ENCODE results near the gene ING3.
"Not testable (repeated sequence)": the region's sequence is repeated elsewhere in the genome, so short reads cannot be mapped to it uniquely, and the experiment has no call there.

ING3 gene

GRCh38 chr7:120951309-120951699 is 727 bp downstream of the ING3 start:
- DNase-seq (ENCODE audit: low spot score), result no peak

- no peak for DNase-seq (ENCODE audit: low spot score)
Observed at GRCh38 chr7:120951826-120952225, 1.2 kb downstream of the ING3 start.

GRCh38 chr7:120955577-120956149 is 5.1 kb downstream of the ING3 start:
- no peak for DNase-seq (ENCODE audit: low spot score)

GRCh38 chr7:120959929-120960484 is 9.4 kb downstream of the ING3 start:
- DNase-seq (ENCODE audit: low spot score), result no peak

- no peak for DNase-seq (ENCODE audit: low spot score)
Observed at GRCh38 chr7:120960714-120961113, 10.1 kb downstream of the ING3 start.

GRCh38 chr7:120961638-120962173 is 11.1 kb downstream of the ING3 start:
- no peak for DNase-seq (ENCODE audit: low spot score)

GRCh38 chr7:120964088-120964487 is 13.5 kb downstream of the ING3 start:
- DNase-seq (ENCODE audit: low spot score), result no peak

- DNase-seq (ENCODE audit: low spot score), result no peak
Observed at GRCh38 chr7:120966961-120967360, 16.4 kb downstream of the ING3 start.

- DNase-seq (ENCODE audit: low spot score), result no peak
Observed at GRCh38 chr7:120973849-120974248, 23.3 kb downstream of the ING3 start.

GRCh38 chr7:120979765-120980499 is 29.4 kb downstream of the ING3 start:
- peak; percentile 60 for DNase-seq (ENCODE audit: low spot score)

- no peak for DNase-seq (ENCODE audit: low spot score)
Observed at GRCh38 chr7:120981117-120981516, 30.5 kb downstream of the ING3 start.

- peak; percentile 30 for DNase-seq (ENCODE audit: low spot score)
Observed at GRCh38 chr7:120981888-120982615, 31.5 kb downstream of the ING3 start.

- DNase-seq (ENCODE audit: low spot score), result not testable (repeated sequence)
Observed at GRCh38 chr7:120983592-120983991, 33.0 kb downstream of the ING3 start.

- DNase-seq (ENCODE audit: low spot score), result no peak
Observed at GRCh38 chr7:120984406-120984805, 33.8 kb downstream of the ING3 start.

- no peak for DNase-seq (ENCODE audit: low spot score)
Observed at GRCh38 chr7:120985130-120985758, 34.7 kb downstream of the ING3 start.

- DNase-seq (ENCODE audit: low spot score), result no peak
Observed at GRCh38 chr7:120985839-120986238, 35.3 kb downstream of the ING3 start.

- DNase-seq (ENCODE audit: low spot score), result no peak
Observed at GRCh38 chr7:120986650-120987049, 36.1 kb downstream of the ING3 start.

GRCh38 chr7:120987280-120987679 is 36.7 kb downstream of the ING3 start:
- no peak for DNase-seq (ENCODE audit: low spot score)

- DNase-seq (ENCODE audit: low spot score), result peak; percentile 91
Observed at GRCh38 chr7:120987683-120988590, 37.4 kb downstream of the ING3 start.

GRCh38 chr7:120988591-120989256 is 38.1 kb downstream of the ING3 start, which contains the start of gene CPED1:
TSS of gene CPED1 (plus strand) at chr7:120988711. CDS start at chr7:120989622, 911 bp downstream.
- DNase-seq (ENCODE audit: low spot score), result peak; percentile 56
